Stimulated activated CD4-positive, alpha-beta T cell treated with anti-CD3 and anti-CD28 coated beads, Interleukin-1b, Interleukin-23, amount 100 ng/mL, for 24 hours (primary cell): ENCODE measurements around the gene MUCL3.
"Not testable (repeated sequence)": the region's sequence is repeated elsewhere in the genome, so short reads cannot be mapped to it uniquely, and the experiment has no call there.

Experiments
- DNase-seq, 4 experiments: peaks; one replicate each; pipeline ENCODE4 v3.0.0-alpha.2; 2020; ENCODE audit warnings: low read depth in 4 of 4, low spot score in 1 of 4

MUCL3 gene, protein sequence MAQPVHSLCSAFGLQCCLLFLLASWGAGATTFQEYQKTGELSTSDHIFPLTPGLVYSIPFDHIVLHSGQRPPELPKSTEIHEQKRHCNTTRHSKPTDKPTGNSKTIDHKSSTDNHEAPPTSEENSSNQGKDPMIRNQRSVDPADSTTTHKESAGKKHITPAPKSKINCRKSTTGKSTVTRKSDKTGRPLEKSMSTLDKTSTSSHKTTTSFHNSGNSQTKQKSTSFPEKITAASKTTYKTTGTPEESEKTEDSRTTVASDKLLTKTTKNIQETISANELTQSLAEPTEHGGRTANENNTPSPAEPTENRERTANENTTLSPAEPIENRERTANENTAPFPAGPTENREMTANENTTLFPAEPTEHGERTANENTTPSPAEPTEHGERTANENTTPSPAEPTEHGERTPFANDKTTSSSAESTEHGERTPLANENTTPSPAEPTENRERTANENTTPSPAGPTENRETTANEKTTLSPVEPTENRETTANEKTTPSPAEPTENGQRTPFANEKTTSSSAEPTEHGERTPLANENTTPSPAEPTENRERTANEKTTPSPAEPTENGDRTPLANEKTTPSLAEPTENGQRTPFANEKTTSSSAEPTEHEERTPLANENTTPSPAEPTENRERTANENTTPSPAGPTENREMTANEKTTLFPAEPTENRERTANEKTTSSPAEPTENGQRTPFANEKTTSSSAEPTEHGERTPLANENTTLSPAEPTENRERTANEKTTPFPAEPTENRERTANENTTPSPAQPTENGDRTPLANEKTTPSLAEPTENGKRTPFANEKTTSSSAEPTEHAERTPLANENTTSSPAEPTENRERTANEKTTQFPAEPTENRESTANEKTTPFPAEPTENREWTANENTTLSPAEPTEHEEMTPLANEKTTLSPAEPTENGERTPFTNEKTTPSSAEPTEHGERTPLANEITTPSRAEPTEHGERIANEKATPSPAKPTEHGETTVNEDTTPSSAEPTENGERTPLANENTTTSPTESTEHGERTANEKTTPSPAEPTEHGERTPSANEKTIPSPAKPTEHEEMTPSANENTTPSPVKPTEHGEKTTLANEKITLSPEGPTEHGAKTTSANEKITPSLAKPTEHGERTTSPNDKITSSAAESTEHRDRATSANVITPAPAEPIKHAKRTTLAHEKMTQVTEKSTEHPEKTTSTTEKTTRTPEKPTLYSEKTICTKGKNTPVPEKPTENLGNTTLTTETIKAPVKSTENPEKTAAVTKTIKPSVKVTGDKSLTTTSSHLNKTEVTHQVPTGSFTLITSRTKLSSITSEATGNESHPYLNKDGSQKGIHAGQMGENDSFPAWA (N-terminal part only)

DNA sequence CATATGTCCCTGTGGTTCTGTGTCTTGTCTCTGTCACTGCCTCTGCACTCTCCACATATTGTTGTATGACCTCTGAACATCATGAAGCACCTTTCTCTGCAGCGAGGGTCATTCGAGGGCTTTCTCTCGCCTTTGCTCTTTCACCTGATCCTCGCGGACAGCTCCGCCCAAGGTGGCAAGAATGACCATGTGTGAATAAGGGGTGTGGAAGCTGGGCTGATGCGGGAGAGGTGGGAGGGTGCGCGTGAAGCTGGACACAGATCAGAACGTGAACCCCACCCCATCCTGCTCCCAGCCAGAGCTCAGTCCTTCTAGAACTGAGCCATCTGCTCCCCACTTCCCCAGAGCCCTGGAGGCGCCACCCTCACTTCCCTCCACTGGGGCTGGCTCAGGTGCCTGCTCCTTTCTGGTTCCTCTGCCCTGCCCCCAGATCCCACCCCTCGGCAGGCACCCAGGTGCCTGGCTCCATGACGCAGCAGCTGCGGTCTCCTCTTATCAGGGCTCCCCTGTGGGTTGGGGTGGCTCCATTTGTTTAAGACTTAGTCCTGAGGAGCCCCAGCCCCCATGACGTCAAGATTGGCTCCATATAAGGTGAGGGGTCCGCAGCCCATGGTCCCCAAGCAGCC is at the start of gene MUCL3:
TSS of gene MUCL3 (plus strand) at position 613 of the 626 bp plus-strand sequence. CDS start 27 bp downstream, outside the sequence.
- no peak for DNase-seq

DNA sequence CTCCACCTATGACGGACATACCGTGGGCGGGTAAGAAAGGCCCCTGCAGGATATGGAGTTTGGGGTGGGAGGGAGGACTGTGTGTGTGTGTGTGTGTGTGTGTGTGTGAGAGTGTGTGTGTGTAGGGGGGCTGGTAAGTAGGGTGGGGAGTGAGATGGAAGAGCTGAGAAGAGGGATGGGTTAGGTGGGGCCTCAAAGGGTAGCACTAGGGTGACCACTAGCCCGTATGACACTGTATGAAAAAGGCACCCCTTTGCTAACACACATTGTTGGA is 49.4 kb upstream of the MUCL3 start:
- DNase-seq: no peak

DNA sequence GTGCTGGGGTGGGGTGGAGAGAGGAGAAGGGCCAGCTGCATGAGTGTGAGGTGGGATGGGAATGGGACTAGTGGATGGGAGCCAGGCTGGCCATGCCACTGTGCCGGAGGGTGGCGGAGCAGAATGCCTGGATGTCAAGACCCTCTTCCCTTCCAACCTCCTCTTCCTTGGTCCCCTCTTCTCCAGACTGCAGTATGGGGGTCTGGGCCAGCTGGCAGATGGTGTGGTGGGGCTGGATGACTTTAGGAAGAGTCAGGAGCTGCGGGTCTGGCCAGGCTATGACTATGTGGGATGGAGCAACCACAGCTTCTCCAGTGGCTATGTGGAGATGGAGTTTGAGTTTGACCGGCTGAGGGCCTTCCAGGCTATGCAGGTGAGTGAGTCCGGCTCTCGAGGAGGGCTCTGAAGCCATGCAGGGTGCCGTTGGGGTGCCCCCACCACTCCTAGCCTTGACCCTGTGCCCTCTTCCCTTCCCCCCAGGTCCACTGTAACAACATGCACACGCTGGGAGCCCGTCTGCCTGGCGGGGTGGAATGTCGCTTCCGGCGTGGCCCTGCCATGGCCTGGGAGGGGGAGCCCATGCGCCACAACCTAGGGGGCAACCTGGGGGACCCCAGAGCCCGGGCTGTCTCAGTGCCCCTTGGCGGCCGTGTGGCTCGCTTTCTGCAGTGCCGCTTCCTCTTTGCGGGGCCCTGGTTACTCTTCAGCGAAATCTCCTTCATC is 48.8 kb upstream of the MUCL3 start:
- DNase-seq: no peak

DNA sequence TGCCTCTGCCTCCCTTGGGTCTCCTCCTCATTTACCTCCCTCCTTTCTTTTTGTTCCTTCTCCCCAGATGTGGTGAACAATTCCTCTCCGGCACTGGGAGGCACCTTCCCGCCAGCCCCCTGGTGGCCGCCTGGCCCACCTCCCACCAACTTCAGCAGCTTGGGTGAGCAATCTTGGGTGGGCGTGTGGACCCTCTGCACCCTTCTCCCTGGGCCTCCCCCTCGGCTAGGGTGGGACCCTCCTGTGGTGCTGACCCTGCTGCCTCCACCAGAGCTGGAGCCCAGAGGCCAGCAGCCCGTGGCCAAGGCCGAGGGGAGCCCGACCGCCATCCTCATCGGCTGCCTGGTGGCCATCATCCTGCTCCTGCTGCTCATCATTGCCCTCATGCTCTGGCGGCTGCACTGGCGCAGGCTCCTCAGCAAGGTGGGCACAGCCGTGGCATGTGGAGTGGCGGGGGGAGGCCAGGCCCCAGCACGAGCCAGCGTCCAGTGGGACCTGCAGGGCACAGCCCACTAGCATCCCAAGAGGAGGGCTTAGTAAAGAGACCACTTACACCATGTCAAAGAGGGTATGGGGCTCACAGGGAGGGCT is 47.7 kb upstream of the MUCL3 start:
- no peak for DNase-seq

DNA sequence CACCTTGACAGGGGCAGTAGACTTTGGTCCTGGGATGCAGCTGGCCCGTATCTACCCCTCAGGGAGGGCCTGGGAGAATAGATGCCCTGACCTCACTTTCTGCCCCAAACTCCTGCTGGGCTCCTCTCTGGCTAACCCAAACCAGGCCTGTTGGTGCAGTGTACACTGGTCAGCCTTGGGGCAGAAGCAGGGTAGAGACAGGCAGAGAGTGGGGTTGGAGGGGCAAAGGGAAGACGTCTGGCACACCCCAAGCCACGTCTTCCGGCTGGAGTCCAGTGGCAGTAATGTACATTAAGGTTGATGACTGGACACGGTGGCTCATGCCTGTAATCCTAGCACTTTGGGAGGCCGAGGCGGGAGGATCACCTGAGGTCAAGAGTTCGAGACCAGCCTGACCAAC is 47.1 kb upstream of the MUCL3 start:
- DNase-seq: no peak

DNA sequence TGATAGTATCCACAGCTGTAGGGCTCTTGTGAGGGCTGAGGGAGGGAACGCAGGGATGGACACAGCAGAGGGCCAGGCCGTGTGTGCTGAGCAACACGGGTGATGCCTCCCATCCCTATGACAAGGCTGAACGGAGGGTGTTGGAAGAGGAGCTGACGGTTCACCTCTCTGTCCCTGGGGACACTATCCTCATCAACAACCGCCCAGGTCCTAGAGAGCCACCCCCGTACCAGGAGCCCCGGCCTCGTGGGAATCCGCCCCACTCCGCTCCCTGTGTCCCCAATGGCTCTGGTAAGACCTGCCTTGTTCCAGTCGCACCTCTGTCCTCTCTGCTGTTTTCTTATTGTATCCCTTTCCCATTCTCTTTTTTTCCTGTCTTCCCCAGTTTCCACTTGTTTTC is 46.4 kb upstream of the MUCL3 start:
- DNase-seq: no peak

DNA sequence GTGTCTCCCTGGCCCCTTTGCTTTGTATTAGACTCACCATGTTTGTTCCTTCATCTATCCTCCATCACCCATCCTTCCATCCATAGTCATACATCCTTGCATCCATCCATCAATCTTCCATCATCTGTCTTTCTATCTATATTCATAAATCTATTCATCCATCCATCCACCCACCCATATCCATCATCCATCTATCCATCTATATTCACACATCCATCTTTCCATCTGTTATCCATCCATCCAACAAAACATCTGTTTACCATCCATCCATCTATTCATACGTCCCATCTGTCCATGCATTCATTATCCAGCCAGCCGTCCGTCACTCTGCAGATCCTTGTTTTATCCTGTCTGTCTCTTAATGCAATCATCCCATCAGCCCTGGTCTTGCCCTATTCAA is 45.8 kb upstream of the MUCL3 start:
- DNase-seq: no peak

DNA sequence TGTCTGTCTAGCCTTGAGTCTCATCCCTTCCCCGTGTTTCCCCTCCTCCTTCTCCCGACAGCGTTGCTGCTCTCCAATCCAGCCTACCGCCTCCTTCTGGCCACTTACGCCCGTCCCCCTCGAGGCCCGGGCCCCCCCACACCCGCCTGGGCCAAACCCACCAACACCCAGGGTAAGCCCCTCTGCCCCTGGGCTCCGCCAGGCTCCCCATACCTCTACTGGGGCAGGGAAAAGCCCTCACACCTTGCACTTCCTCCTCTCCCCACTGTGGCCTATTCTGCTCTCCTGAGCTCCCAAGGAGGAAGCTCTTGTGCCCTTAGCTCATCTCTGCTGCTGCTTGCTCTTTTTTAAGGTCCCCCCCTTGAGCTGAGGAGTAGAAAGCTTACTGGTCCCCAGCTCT is 45.4 kb upstream of the MUCL3 start:
- no peak for DNase-seq

DNA sequence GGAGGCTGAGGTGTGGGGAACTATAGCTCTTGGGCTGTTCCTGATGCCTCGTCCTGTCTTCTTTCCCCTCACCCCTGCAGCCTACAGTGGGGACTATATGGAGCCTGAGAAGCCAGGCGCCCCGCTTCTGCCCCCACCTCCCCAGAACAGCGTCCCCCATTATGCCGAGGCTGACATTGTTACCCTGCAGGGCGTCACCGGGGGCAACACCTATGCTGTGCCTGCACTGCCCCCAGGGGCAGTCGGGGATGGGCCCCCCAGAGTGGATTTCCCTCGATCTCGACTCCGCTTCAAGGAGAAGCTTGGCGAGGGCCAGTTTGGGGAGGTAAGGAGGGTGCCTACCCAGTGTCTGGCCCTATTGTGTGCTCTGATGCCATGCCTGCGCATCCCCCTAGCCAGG is 44.2 kb upstream of the MUCL3 start:
- DNase-seq: no peak

DNA sequence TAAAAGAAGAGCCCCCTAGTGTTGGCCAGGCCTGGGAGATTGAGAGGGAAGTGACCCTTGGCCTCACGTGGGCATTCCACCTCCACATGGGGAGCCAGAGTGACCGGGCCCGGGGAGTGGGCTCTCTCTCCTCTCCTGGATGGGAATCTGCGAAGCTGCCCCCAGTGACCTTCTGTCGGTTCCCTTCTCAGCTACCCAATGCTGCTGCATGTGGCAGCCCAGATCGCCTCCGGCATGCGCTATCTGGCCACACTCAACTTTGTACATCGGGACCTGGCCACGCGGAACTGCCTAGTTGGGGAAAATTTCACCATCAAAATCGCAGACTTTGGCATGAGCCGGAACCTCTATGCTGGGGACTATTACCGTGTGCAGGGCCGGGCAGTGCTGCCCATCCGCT is 42.9 kb upstream of the MUCL3 start:
- DNase-seq: no peak

DNA sequence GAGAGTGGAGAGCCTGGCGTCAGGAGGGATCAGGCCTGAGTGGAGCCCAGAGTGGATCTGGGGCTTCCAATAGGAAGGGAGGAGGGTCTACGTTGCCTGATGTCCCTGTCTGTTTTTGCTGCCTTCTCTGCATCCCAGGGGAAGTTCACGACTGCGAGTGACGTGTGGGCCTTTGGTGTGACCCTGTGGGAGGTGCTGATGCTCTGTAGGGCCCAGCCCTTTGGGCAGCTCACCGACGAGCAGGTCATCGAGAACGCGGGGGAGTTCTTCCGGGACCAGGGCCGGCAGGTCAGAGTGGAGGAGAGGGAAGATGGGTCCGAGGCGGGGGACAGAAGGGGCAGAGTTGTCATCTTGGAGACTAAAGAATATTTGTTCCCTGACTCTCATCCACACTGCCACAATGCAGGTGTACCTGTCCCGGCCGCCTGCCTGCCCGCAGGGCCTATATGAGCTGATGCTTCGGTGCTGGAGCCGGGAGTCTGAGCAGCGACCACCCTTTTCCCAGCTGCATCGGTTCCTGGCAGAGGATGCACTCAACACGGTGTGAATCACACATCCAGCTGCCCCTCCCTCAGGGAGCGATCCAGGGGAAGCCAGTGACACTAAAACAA is 41.9 kb upstream of the MUCL3 start:
- DNase-seq: no peak

DNA sequence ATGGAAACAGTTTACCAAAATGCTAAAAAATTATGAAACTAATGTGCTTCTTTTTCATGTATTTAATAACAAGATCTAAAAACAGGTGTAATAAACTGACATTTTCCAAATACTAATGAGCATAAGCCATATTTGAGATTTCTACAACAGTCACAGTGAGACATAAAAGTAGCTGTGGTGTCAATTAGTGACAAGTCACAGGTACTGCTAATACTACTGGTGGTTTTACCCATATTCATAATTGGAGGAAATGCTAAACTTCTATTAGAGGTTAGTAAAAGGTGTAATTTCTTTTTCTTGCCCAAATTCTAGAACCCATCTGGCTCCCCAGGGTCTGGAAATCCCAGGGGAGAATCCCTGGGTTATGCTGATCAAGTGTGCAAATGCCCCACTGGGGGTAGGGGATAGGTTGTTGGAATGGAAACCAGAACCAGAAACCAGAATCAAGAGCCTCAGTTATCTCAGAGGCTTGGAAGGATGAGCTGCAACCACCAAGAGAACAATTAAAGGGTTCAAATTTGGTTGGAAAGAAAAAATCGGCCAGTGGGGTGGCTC is 39.8 kb upstream of the MUCL3 start:
- DNase-seq: no peak

DNA sequence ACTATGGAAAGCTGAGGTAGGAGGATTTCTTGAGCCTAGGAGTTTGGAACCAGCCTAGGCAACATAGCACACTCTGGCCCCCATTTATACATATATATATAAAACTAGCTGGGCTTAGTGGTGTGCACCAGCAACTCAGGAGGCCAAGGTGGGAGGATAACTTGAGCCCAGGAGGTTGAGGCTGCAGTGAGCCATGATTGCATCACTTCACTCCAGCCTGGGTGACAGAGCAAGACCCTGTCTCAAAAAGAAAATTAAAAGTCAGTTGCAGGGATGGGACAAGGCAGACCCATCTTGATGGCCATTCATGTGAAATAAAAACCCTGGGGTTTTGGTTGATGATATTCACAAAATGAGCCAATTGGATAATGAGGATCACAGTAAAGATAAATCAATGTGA is 39.3 kb upstream of the MUCL3 start:
- DNase-seq: no peak

DNA sequence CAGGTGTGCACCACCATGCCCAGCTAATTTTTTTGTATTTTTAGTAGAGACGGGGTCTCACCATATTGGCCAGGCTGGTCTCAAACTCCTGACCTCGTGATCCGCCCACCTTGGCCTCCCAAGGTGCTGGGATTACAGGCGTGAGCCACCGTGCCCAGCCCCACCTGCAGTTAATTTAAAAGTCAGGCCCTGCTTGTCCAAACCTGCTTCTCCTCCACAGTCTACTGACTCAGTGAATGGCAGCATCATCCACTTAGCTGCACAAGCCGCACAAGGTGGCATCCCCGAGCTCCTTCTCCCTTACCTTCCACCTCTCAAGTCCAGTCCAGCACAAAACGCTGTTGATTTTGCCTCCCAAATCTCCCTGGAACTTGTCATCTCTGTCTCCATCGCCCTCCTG is 38.6 kb upstream of the MUCL3 start:
- not testable (repeated sequence) for DNase-seq

DNA sequence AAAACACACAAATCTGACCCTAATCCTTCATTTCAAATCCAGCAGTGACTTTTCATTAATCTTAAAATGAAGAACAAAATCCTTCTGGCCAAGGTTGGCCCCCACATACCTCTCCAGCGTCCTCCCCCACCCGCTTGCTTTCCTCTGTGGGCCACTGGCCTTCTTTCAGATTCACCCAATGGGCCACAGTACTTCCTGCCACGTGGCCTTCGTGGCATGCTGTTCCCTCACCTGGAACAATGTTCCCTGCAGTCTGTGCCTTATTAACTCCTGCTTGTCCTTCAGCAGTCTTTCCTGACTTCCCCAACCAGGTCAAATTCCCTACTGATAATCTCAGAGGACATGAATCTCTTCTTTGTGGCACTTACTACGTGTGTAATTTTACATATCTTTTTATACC is 38.1 kb upstream of the MUCL3 start:
- DNase-seq: no peak

DNA sequence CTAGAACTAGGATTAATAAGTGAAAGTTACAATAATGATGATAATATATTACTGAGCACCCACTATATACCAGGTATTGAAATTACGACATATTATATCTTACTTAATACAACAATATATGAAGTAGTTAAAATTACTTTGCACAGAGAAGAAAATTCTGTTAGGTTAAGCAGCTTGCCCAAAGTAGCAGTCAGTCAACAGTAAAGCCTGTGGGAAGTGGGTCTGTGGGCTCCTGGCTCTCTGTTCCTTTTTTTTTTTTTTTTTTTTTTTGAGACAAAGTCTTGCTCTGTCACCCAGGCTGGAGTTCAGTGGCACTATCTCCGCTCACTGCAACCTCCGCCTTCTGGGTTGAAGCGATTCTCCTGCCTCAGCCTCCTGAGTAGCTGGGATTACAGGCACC is 37.5 kb upstream of the MUCL3 start:
- DNase-seq: no peak

DNA sequence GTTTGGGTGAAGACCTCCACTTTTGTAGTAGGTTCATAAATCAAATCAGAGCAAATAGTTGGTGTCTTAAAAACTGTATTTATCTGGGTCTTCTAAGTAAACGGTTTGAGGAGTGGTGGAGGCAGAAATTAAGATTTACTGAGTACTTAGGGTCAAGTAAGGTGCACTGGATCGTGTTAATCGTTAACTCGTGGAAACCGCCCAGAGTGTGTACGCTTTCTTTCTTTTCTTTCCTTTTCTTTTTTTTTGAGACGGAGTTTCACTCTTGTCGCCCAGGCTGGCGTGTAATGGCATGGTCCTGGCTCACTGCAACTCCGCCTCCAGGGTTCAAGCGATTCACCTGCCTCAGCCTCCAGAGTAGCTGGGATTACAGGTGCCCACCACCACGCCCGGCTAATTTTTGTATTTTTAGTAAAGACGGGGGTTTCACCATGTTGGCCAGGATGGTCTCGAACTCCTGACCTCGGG is 33.4 kb upstream of the MUCL3 start:
- DNase-seq: not testable (repeated sequence)

DNA sequence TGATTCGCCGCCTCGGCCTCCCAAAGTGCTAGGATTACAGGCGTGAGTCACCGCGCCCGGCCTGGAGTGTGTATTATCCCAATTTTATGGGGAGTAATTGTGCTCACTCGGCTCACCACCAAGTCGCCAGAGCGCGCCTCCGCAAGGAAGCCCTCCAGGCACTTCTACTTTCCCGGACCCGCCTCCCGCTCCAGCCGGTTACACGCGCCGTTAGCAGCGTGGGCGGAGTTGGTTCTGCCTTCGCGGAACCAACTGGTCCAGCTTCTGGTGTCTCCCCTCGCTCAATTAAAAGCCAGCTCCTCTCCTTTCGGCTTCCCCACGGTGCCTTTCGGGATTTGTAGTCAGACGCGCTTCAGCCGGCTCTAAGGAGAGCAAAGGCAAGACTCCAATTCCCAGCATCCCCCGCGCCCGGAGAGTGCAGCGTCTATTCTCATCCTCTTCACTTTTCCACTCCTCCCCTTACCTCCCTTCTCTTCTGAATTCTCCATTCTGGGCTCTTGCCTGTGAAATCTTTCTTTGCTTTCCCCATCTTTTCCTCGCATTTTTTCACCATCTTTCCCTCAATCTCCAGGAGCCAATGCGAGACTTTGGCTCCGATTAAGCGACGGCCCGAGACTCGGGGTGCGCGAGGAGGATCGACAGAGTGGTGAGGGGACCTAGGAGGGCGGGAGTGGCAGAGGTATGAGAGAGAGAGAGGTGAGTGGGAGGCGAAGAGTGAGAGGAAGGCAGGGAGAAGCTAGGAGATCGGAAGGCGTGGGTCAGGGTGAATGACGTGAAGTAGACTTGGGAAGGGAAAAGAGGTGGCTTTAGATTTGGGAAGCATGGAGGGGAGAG is 32.8 kb upstream of the MUCL3 start, which contains the start of gene GTF2H4:
TSS of gene GTF2H4 (plus strand) at position 450 of the 834 bp plus-strand sequence.
- peak; percentile 84 to 97 (median 93) for DNase-seq
